Progenitor cell of endocrine pancreas (in vitro differentiated cells): ENCODE measurements around the gene STXBP6. TPM values are rescaled to one million over a fixed set of nuclear protein-coding genes. Genes with fewer than 3 reads are reported as not detected.

ENCODE experiments used
- DNase-seq: peaks from one replicate; pipeline ENCODE4 v3.0.0; 2021; ENCODE audit warnings: low spot score; ENCODE audit not compliant: unreplicated experiment
- H3K27ac Mint-ChIP-seq: 2 replicates; pipeline ENCODE4 v1.8.0; 2021; ENCODE audit warnings: mild to moderate bottlenecking, moderate library complexity, mixed read lengths
- H3K27me3 Mint-ChIP-seq: 2 replicates; pipeline ENCODE4 v1.8.0; 2021; ENCODE audit warnings: mixed read lengths
- H3K36me3 Mint-ChIP-seq: 2 replicates; pipeline ENCODE4 v1.8.0; 2022; ENCODE audit warnings: mixed read lengths; ENCODE audit not compliant: insufficient read depth
- H3K4me1 Mint-ChIP-seq: 2 replicates; pipeline ENCODE4 v1.8.0; 2021; ENCODE audit warnings: low read depth, mixed read lengths
- H3K4me3 Mint-ChIP-seq: 2 replicates; pipeline ENCODE4 v1.8.0; 2021; ENCODE audit warnings: low read depth, mild to moderate bottlenecking, moderate library complexity, mixed read lengths
- H3K9me3 Mint-ChIP-seq: 2 replicates; pipeline ENCODE4 v1.8.0; 2021; ENCODE audit warnings: low read depth, mixed read lengths
- total RNA-seq: library from RNA; stranded (reverse); gene quantifications from 2 replicates; pipeline ENCODE4 v1.2.1, GENCODE V29; 2021
- TF ChIP-seq, protein P1 (sequence below): fragments of 200-600 bp; sonication (generic); IDR thresholded peaks from one replicate; pipeline ENCODE4 v1.5.0; 2021; ENCODE audit warnings: antibody characterized with exemption, mild to moderate bottlenecking; ENCODE audit not compliant: unreplicated experiment

The STXBP6 gene
- total RNA-seq, 1 donor from 2014 or later = 11.9 TPM

DNA sequence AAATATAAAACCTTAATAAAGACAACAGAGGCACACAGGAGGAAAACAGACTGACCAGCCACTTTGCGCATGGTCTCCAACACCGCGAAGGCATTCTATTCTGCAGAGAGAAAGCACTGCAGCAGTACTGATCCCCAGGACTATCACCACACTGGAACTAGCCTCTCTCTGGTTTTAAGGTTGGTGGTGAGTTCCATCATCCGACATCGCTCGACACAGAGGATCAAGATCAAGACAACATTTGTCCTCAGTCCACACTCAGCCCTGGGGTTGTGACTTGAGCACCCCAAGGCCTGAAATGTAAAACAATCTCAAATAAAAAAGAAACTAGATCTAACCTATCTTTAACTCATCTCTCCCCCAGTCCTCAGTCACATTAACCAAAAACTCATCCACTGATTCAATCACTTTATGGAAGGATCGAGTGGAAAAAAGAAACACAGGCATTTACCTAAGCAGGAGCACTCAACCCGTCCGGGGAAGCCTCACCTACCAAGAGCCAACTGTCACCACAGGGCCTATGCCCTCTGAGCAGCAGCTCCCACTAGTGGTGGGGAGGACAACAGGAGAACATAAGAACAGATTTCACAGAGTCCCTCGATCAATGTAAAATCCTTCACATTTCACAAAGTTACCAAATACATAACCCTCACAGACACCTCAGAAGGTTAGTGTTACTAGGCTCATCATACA is 17.7 kb downstream of the STXBP6 start:
- DNase-seq = no peak
- Mint-ChIP-seq H3K9me3 (no peaks in the 10 kb centered on the region), H3K27me3 (no peaks in the 10 kb centered on the region), H3K4me1 (peaks cover 1% of the 10 kb centered on the region), H3K4me3 (no peak overlapping the region), H3K27ac (no peak overlapping the region), H3K36me3 (no peaks in the 10 kb centered on the region)
- TF ChIP-seq, protein P1, sequence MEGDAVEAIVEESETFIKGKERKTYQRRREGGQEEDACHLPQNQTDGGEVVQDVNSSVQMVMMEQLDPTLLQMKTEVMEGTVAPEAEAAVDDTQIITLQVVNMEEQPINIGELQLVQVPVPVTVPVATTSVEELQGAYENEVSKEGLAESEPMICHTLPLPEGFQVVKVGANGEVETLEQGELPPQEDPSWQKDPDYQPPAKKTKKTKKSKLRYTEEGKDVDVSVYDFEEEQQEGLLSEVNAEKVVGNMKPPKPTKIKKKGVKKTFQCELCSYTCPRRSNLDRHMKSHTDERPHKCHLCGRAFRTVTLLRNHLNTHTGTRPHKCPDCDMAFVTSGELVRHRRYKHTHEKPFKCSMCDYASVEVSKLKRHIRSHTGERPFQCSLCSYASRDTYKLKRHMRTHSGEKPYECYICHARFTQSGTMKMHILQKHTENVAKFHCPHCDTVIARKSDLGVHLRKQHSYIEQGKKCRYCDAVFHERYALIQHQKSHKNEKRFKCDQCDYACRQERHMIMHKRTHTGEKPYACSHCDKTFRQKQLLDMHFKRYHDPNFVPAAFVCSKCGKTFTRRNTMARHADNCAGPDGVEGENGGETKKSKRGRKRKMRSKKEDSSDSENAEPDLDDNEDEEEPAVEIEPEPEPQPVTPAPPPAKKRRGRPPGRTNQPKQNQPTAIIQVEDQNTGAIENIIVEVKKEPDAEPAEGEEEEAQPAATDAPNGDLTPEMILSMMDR = peak; percentile 15

DNA sequence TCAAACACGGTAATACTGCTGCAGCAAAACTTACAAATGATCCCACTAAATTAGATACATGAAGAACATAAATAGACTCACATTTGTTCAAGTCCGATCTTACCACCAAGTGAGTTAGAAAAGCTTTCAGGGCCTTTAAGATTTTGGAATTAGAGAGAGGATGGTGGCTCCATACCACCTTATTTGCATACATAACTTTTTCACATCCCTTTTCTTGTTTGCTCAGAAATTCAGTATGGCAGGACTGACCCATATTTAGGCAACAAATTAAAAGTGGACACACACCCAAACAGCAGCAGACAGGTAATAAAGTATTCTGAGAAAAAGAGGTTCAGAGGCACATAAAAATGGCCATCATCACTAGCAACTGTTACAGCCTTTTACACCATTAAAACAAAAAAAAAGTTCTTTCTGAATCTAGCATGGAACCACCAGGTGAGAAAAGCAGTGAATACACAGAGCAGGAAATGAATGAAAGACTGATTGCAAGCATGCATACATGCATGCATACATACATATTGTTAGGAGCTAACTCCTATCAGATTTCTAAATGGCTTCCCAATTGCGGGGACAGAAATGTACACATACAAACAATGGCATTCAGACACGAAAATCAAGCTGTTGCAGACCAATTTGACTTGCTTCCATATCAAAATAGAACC is 23.3 kb downstream of the STXBP6 start:
- H3K4me1 Mint-ChIP-seq = peaks cover 4% of the 10 kb centered on the region
- no peak overlapping the region for H3K27ac Mint-ChIP-seq
- H3K4me3 Mint-ChIP-seq = no peak overlapping the region

DNA sequence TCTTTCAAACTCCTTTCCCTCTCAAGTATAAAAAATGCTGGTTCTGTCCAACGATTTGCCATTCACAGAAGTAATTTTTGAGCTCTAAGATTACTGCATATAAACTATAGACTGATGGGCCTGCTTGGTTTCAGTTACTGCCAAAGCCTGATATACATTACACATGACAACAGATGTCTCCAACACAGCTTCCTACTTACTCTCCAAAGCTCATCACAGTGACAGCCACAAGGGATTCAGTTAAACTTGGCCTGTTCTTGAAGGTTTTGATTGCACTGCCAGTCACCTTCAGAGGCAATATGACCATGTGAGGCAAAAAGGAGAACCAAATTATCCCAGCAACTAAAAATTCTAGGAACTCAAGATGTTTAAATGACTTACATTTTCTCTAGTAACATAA is 30.1 kb downstream of the STXBP6 start:
- Mint-ChIP-seq H3K36me3 (no peaks in the 10 kb centered on the region), H3K9me3 (peaks cover 4% of the 10 kb centered on the region), H3K27me3 (no peaks in the 10 kb centered on the region), H3K27ac (no peak overlapping the region), H3K4me1 (peaks cover 3% of the 10 kb centered on the region), H3K4me3 (no peak overlapping the region)
- DNase-seq = no peak
- TF ChIP-seq, protein P1 = no peak

More for the DNA sequence above, 23.3 kb downstream of the STXBP6 start:
- Mint-ChIP-seq H3K27me3 (no peaks in the 10 kb centered on the region), H3K36me3 (no peaks in the 10 kb centered on the region), H3K9me3 (peaks cover 4% of the 10 kb centered on the region)
- TF ChIP-seq, protein P1 = no peak
- no peak for DNase-seq

DNA sequence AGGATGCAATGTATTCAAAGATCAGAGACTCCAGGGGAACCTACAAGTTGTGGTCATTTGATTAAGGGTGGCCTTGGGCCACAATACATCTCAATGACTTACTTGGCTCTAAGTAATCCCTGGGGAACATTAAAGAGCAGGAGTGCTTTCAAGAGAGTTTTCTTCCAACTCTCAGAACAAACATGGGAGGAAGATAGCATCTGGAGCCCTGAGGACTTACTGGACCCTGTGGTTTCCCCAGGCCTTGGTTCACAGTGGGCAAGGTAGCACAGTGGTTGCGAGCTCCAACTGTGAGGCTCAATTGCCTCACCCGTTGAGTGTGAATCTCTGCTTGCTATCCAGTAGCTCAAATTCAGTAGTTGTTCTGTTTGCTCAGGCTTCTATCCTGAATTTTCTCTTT is 32.4 kb downstream of the STXBP6 start:
- TF ChIP-seq, protein P1 = no peak
- Mint-ChIP-seq H3K4me1 (peaks cover 8% of the 10 kb centered on the region), H3K27ac (no peak overlapping the region), H3K36me3 (no peaks in the 10 kb centered on the region), H3K4me3 (no peak overlapping the region), H3K9me3 (no peaks in the 10 kb centered on the region), H3K27me3 (no peaks in the 10 kb centered on the region)
- DNase-seq = no peak

DNA sequence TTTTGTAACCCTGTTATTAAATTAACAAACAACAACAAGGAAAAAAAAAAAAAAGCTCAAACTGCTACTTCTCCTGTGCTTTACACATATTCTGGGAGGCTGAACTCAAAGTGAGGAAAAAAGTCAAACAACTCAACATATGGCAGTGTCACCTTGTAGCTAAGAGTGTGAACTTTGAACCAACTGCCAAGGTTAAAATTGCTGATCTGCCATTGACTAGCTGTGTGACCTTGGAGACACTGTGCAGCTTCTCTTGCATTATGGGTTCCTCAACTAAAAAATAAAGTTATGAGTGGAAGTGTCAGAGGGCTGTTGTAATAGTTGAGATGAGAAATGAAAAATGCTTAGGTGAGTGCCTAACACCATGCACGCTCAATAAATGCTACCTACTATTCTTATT is 34.2 kb downstream of the STXBP6 start:
- no peak for DNase-seq
- Mint-ChIP-seq H3K36me3 (no peaks in the 10 kb centered on the region), H3K9me3 (no peaks in the 10 kb centered on the region), H3K4me1 (peaks cover 9% of the 10 kb centered on the region), H3K27me3 (no peaks in the 10 kb centered on the region), H3K27ac (no peak overlapping the region), H3K4me3 (no peak overlapping the region)
- TF ChIP-seq, protein P1 = no peak
